ENCODE measurements around the gene ENPEP. TPM values are rescaled to one million over a fixed set of nuclear protein-coding genes. Genes with fewer than 3 reads are reported as not detected.

ENPEP gene
- total RNA-seq, 1 donor from 2014 or later, result 3.5 TPM

DNA sequence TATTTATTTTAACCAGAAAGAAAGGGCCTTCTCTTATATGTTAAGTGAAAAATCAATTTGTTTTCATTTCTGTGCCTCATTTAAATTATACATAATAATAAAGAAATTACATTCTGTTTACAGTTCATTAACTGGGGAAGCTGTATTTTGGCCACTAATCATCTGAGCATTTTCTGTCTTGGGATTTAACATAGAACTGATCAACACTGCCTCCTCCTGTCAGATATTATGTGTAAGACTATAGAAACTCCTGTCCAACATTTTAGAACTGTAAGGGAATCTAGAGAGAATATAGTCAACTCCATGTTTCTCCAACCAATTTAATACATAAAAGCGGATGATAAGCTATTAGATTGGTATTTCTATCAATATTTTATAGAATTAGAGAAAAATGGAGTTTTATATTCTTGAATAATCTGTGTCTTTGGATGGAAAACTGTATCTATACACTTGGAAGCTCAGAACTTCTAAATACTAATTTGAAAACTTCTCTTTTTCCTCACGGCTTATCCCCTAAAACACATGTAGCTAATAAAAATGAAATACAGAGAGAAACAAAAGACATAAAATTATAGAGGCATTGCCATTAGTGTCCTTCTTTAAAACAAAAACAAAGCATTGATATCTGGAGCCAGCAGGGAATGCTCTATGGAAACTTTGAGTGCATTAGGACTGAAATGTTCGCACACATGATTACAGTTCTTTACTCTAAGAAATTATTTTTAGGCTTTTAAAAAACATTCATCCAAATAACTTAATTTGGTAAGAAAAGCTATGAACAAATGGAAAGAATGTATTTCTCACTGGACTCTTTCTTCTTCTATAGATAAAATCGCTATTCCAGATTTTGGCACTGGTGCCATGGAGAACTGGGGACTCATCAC is 33.1 kb downstream of the ENPEP start:
- H3K4me1 ChIP-seq, result peaks cover 3% of the 10 kb centered on the region
- intact Hi-C loops (cut with micrococcal nuclease), result no loop called here
- H3K27ac ChIP-seq (replicated peaks), result no peak overlapping the region
- no peaks in the 10 kb centered on the region for H3K9me3 ChIP-seq (replicated peaks)
- no peaks in the 10 kb centered on the region for H3K27me3 ChIP-seq (ENCODE audit: low read depth)
- no peak for DNase-seq
- H3K36me3 ChIP-seq, result no peaks in the 10 kb centered on the region
- TF ChIP-seq, protein P1, sequence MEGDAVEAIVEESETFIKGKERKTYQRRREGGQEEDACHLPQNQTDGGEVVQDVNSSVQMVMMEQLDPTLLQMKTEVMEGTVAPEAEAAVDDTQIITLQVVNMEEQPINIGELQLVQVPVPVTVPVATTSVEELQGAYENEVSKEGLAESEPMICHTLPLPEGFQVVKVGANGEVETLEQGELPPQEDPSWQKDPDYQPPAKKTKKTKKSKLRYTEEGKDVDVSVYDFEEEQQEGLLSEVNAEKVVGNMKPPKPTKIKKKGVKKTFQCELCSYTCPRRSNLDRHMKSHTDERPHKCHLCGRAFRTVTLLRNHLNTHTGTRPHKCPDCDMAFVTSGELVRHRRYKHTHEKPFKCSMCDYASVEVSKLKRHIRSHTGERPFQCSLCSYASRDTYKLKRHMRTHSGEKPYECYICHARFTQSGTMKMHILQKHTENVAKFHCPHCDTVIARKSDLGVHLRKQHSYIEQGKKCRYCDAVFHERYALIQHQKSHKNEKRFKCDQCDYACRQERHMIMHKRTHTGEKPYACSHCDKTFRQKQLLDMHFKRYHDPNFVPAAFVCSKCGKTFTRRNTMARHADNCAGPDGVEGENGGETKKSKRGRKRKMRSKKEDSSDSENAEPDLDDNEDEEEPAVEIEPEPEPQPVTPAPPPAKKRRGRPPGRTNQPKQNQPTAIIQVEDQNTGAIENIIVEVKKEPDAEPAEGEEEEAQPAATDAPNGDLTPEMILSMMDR (IDR thresholded peaks at IDR 0.05; ENCODE audit: borderline replicate concordance), result peak; percentile 54
- H3K4me3 ChIP-seq, result no peak overlapping the region

DNA sequence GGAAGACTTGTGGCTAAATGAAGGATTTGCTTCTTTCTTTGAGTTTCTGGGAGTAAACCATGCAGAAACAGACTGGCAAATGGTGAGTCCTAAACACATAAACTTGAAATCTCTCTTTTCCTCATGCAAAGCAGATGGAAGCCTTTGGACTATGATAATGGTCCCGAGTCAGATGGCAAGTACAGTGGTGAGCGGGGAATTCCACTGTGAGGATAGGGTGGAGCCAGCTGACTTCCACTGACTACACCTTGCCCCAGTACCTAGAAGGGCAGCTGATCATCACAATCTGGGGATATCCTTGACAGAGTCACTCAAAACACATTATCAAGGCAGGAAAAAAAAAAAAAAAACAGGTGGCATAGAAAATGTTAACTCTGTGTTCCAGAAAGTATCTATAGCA is 34.3 kb downstream of the ENPEP start:
- intact Hi-C loops (cut with micrococcal nuclease), result loop anchor here (5.0 to 10.0 kb wide), 3 partner anchors 165 to 503 kb away; no protein-coding TSS in a partner anchor
- H3K27me3 ChIP-seq (ENCODE audit: low read depth), result no peaks in the 10 kb centered on the region
- H3K9me3 ChIP-seq (replicated peaks), result no peaks in the 10 kb centered on the region
- H3K4me1 ChIP-seq, result no peaks in the 10 kb centered on the region
- no peaks in the 10 kb centered on the region for H3K36me3 ChIP-seq
- TF ChIP-seq, protein P1 (IDR thresholded peaks at IDR 0.05; ENCODE audit: borderline replicate concordance), result no peak
- no peak overlapping the region for H3K27ac ChIP-seq (replicated peaks)
- H3K4me3 ChIP-seq, result no peak overlapping the region
- no peak for DNase-seq

DNA sequence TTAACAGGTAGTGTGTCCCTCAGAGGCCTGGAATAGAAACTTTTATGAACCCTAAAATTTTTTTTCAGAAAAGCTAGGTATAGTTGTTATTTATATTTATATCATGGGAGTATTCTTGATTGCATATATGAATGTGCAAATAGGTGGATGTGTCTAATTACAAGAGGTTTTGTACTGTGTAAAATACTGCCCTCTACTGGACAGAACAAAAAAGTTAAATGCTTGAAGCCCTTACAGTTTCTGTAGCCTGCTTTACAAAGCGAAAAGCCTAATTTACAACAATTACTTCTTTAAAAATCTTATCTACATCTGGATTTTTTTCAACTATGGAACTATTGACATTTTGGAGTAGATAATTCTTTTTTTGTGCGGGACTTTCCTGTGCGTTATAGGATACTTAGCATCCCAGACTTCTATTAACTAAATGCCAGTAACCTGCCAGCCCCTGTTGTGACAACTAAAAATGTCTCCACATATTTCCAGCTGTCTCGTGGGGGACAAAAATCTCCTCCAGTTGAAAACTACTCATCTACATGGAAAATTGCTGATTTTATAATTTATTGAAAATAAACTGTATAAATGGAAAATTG is 35.1 kb downstream of the ENPEP start:
- no peak overlapping the region for H3K27ac ChIP-seq (replicated peaks)
- H3K4me3 ChIP-seq, result no peak overlapping the region
- DNase-seq, result no peak
- peaks cover 6% of the 10 kb centered on the region for H3K4me1 ChIP-seq
- no peaks in the 10 kb centered on the region for H3K27me3 ChIP-seq (ENCODE audit: low read depth)
- no peaks in the 10 kb centered on the region for H3K9me3 ChIP-seq (replicated peaks)
- intact Hi-C loops (cut with micrococcal nuclease), result loop anchor here (5.0 to 10.0 kb wide), 3 partner anchors 166 to 504 kb away; no protein-coding TSS in a partner anchor
- no peaks in the 10 kb centered on the region for H3K36me3 ChIP-seq
- TF ChIP-seq, protein P1 (IDR thresholded peaks at IDR 0.05; ENCODE audit: borderline replicate concordance), result peak; percentile 78

DNA sequence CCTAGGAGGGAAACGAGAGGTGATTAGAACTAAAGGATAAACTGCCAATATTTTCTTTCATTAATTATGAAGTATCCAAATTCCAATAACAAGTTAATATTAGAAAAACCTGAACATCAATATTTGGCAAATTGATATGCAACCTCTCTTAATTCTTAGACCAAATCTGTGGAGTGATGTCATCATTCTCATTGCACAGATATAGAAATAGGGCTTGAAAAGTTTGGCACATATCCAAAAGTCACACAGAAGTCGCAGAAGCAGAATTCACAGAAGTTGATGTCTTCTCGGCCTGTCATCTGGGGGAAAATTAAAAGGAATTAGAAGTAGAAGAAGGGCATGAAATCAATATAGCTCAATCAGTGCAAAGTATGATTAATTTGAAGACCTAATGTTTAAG is 36.9 kb downstream of the ENPEP start:
- H3K4me3 ChIP-seq, result no peak overlapping the region
- TF ChIP-seq, protein P1 (IDR thresholded peaks at IDR 0.05; ENCODE audit: borderline replicate concordance), result no peak
- no peaks in the 10 kb centered on the region for H3K9me3 ChIP-seq (replicated peaks)
- no peaks in the 10 kb centered on the region for H3K36me3 ChIP-seq
- no peak overlapping the region for H3K27ac ChIP-seq (replicated peaks)
- H3K4me1 ChIP-seq, result peaks cover 10% of the 10 kb centered on the region
- DNase-seq, result no peak
- H3K27me3 ChIP-seq (ENCODE audit: low read depth), result no peaks in the 10 kb centered on the region
- intact Hi-C loops (cut with micrococcal nuclease), result loop anchor here (5.0 to 10.0 kb wide), 3 partner anchors 168 to 506 kb away; no protein-coding TSS in a partner anchor

DNA sequence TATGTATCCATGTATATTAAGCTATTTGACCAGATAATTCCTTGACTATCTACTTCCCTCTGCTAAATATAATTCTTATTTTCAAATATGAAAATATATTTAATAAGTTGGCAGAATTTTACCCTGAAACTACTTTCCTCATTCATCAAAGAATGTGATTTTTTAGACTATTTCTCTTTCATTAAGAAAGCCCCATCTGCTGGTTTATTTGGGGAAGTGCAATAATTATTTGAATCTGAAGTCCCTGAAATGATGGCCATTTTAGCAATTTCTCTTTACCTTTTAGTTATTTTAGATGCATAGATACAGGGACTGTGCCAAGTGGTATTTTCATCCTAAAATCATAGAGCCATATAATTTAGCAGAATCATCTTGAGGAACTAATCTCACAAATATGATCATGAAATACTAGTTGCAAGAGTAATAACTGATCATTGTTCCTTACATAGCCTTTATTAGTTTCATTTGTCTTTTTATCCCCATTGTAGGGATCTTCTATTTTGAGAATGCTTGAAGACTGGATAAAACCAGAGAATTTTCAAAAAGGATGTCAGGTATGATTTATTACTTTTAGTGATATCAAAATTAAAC is 39.0 kb downstream of the ENPEP start:
- H3K36me3 ChIP-seq, result no peaks in the 10 kb centered on the region
- H3K4me3 ChIP-seq, result no peak overlapping the region
- H3K9me3 ChIP-seq (replicated peaks), result no peaks in the 10 kb centered on the region
- H3K27ac ChIP-seq (replicated peaks), result no peak overlapping the region
- no peaks in the 10 kb centered on the region for H3K27me3 ChIP-seq (ENCODE audit: low read depth)
- TF ChIP-seq, protein P1 (IDR thresholded peaks at IDR 0.05; ENCODE audit: borderline replicate concordance), result peak; percentile 80
- intact Hi-C loops (cut with micrococcal nuclease), result loop anchor here (5.0 to 10.0 kb wide), 4 partner anchors 170 to 518 kb away; no protein-coding TSS in a partner anchor
- no peak for DNase-seq
- peaks cover 10% of the 10 kb centered on the region for H3K4me1 ChIP-seq
